ENCODE measurements around the gene RAPGEF6. TPM values are rescaled to one million over a fixed set of nuclear protein-coding genes. Genes with fewer than 3 reads are reported as not detected.

Gene RAPGEF6
- total and polyA plus RNA-seq, 2 of the 4 experiments (the other 2 are of a cell fraction) = 5.8 to 18.8 TPM

DNA sequence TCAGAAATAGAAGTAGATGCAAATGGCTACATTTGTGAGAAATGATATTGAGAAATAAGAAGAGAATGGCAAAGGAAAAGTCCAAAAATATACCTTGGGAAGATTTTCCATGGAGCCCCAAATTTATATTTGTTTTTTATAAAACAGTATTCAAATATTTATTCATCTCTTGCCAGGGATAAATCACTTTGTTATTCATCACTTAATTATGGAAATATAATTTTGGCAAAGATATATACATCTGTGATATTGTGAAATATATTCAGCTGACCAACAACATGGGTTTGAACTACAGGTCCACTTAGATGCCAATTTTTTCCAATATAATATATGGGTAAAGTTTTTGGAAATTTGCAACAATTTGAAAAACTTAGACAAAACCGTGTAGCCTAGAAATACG, 19.7 kb upstream of the RAPGEF6 start:
- dilution Hi-C loops (cut with HindIII; ENCODE audit: low sequenced_read_pairs, unreplicated experiment) (no loop called here), in situ Hi-C loops (cut with MboI; ENCODE audit: low sequenced_read_pairs) (no loop called here), intact Hi-C loops (cut with micrococcal nuclease) (no loop called here)
- Histone ChIP-seq H4K20me1 (ENCODE audit: insufficient read depth, low read length) (no peaks in the 10 kb centered on the region), H2BK5ac (ENCODE audit: low read depth, low read length, poor library complexity, severe bottlenecking) (no peak overlapping the region), H3K9ac (ENCODE audit: low read depth, low read length) (no peak overlapping the region), H4K8ac (ENCODE audit: low read depth in 2 of 2, low read length in 2 of 2) (no peak overlapping the region), H3K14ac (replicated peaks; ENCODE audit: low read depth, low read length) (no peak overlapping the region), H2AK5ac (ENCODE audit: low read depth, low read length) (no peak overlapping the region), H2BK20ac (ENCODE audit: low read depth, low read length) (no peak overlapping the region), H3K56ac (ENCODE audit: extremely low read depth, insufficient read depth, low read length) (no peak overlapping the region), H3K18ac (ENCODE audit: low read depth, low read length) (no peak overlapping the region), H3K36me3 (ENCODE audit: control insufficient read depth, insufficient read depth, low read length) (peaks cover 26% of the 10 kb centered on the region), H2AK9ac (replicated peaks; ENCODE audit: low read depth, low read length, poor library complexity) (no peak overlapping the region), H3K4me2 (ENCODE audit: low read depth, low read length) (no peak overlapping the region), H3K27ac (ENCODE audit: insufficient read depth, low read length) (no peak overlapping the region), H3K9me1 (ENCODE audit: insufficient read depth, low read length) (peaks cover 3% of the 10 kb centered on the region; the same call in 1 of the 2 replicates), H3K9me3 (ENCODE audit: control insufficient read depth, insufficient read depth, low read length) (no peaks in the 10 kb centered on the region; the same call in 1 of the 2 replicates), H3K27me3 (ENCODE audit: control insufficient read depth, insufficient read depth, low read length) (no peaks in the 10 kb centered on the region), H3K23ac (ENCODE audit: low read depth, low read length) (no peak overlapping the region), H3K4ac (ENCODE audit: low read depth, low read length) (no peak overlapping the region), H2BK120ac (ENCODE audit: low read depth, low read length) (no peak overlapping the region), H4K91ac (ENCODE audit: insufficient read depth, low read depth, low read length) (no peak overlapping the region), H4K5ac (ENCODE audit: low read depth, low read length) (no peak overlapping the region), H2BK15ac (ENCODE audit: low read depth, low read length) (no peak overlapping the region), H3K4me3 (ENCODE audit: insufficient read depth, low read depth, low read length) (no peak overlapping the region), H3K79me1 (ENCODE audit: low read depth in 1 of 2, low read length in 2 of 2) (peaks cover 21 to 39% of the 10 kb centered on the region in 2 experiments), H3K4me1 (ENCODE audit: control insufficient read depth, insufficient read depth, low read length) (no peaks in the 10 kb centered on the region), H2AFZ (replicated peaks; ENCODE audit: low read length, poor library complexity) (no peak overlapping the region)
- ATAC-seq (ENCODE audit: low read depth) (no peak), DNase-seq (no peak)
- no TSS peak for BruUV-seq (replicated peaks)
- TF ChIP-seq CEBPB (IDR thresholded peaks at IDR 0.05; ENCODE audit: low read depth, low read length) (0 out of 2 replicates have a peak, but pooled peaks have one; percentile 21), MXI1 (IDR thresholded peaks at IDR 0.05; ENCODE audit: borderline replicate concordance, low read depth, low read length) (no peak)
- POLR2A ChIA-PET (ENCODE audit: unreplicated experiment) = no interaction called here
- CTCF ChIA-PET = interaction anchor here (0.7 kb wide), 2 partner anchors 66 to 344 kb away, joined by 3 read pairs; no protein-coding TSS in a partner anchor
- WGBS, 2 experiments (ENCODE audit: extremely low coverage in 2 of 2, insufficient read length in 1 of 2) = no CpG with 5 or more reads among the region's 2 CpGs

Data from IMR-90 (cell line).